Gastrocnemius medialis (tissue), 4 donors: Measurements from ENCODE around the gene THADA. TPM values are rescaled to one million over a fixed set of nuclear protein-coding genes. Genes with fewer than 3 reads are reported as not detected.
A peak's percentile ranks its signal among the peaks of the same experiment; 100 is the strongest.
"Not testable (repeated sequence)": the region's sequence is repeated elsewhere in the genome, so short reads cannot be mapped to it uniquely, and the experiment has no call there.

Experiments
- ATAC-seq, 2 donors: fragments of 150-250 bp; one replicate each; pipeline ENCODE4 v1.9.1; 2016
- DNase-seq, 2 donors: peaks; one replicate each; pipeline ENCODE4 v3.0.0-alpha.2; 2019
- H3K27ac ChIP-seq, 4 donors: fragments of 200-600 bp; sonication (generic); 1 replicate in 1 of 4; 2 replicates in 3 of 4; pipeline ENCODE4 v1.5.1; 2016 to 2018; ENCODE audit warnings: mild to moderate bottlenecking in 2 of 4, moderate library complexity in 1 of 4
- H3K27me3 ChIP-seq, 3 donors: fragments of 200-600 bp; sonication (generic) in 2 of 3; 1 replicate in 1 of 3; 2 replicates in 2 of 3; pipeline versions ENCODE4 v1.5.1 to v1.6.0; 2016 to 2019; ENCODE audit warnings: mild to moderate bottlenecking in 1 of 3, moderate library complexity in 1 of 3
- H3K36me3 ChIP-seq, 2 donors: fragments of 200-600 bp; sonication (generic) in 1 of 2; one replicate each; pipeline ENCODE4 v1.5.1; 2017 to 2018
- H3K4me1 ChIP-seq, 2 donors: fragments of 200-600 bp; sonication (generic) in 1 of 2; one replicate each; pipeline ENCODE4 v1.5.1; 2016 to 2017; ENCODE audit warnings: mild to moderate bottlenecking in 2 of 2
- H3K4me3 ChIP-seq, 4 donors: fragments of 200-600 bp; sonication (generic) in 3 of 4; 1 replicate in 1 of 4; 2 replicates in 3 of 4; pipeline ENCODE4 v1.5.1; 2016 to 2019; ENCODE audit warnings: mild to moderate bottlenecking in 2 of 4
- H3K9me3 ChIP-seq, 3 donors: fragments of 200-600 bp; sonication (generic) in 2 of 3; 1 replicate in 1 of 3; 2 replicates in 2 of 3; pipeline ENCODE4 v1.5.1; 2016 to 2019
- CTCF ChIP-seq, 5 experiments: fragments of 450-650 bp in 3 of 5; fragments of 200-600 bp in 2 of 5; sonication (generic) in 2 of 5; IDR thresholded peaks in 4 of 5; conservative IDR thresholded peaks in 1 of 5; 1 replicate in 4 of 5; 2 replicates in 1 of 5; pipeline ENCODE4 v1.5.1; 2016 to 2019; ENCODE audit warnings: antibody characterized with exemption in 5 of 5, mild to moderate bottlenecking in 3 of 5, moderate library complexity in 3 of 5
- POLR2A ChIP-seq, 2 donors: fragments of 450-650 bp; IDR thresholded peaks; one replicate each; pipeline ENCODE4 v1.6.1; 2017; ENCODE audit warnings: antibody characterized with exemption in 2 of 2, mild to moderate bottlenecking in 2 of 2, moderate library complexity in 2 of 2
- in situ Hi-C, 4 donors: fragments of 200-750 bp; cut with MboI; loops; one replicate each; pipeline versions ENCODE4 v1.15.0 to v1.8.0; 2017; ENCODE audit warnings: low sequenced_read_pairs in 4 of 4
- intact Hi-C: fragments of 100-400 bp; cut with DNase I; formaldehyde crosslinking; loops from one replicate; pipeline ENCODE4 v1.15.1; 2023; ENCODE audit warnings: low total_unique reads
- total RNA-seq, 4 donors: library from RNA; depleted of rRNA; stranded (reverse); fragments of >200 nt; gene quantifications; one replicate each; pipeline versions ENCODE4 v1.1.0 to v1.2.3, GENCODE V29; 2016

The THADA gene
- total RNA-seq, 4 donors from 2014 or later, result 13.6 to 19.0 (median 16.2) TPM

GRCh38 chr2:43551990-43552389 is 43.8 kb downstream of the THADA start:
- intact Hi-C loops, result no loop called here
- no peak for DNase-seq
- H3K4me3 ChIP-seq, result no peak overlapping the region
- peaks cover 0 to 53% of the 10 kb centered on the region in 2 donors for H3K36me3 ChIP-seq
- H3K9me3 ChIP-seq, result no peaks in the 10 kb centered on the region
- in situ Hi-C loops, result loop anchor here in 2 of 4 donors (25.0 kb wide), 1 partner anchor 715 kb away; no protein-coding TSS in a partner anchor
- H3K4me1 ChIP-seq, result no peaks in the 10 kb centered on the region
- TF ChIP-seq POLR2A (IDR thresholded peaks at IDR 0.05) (no peak), CTCF (IDR thresholded peaks at IDR 0.05 in 4 of 5, conservative IDR thresholded peaks at IDR 0.05 in 1 of 5) (no peak)
- no peaks in the 10 kb centered on the region for H3K27me3 ChIP-seq
- ATAC-seq, result no peak
- no peak overlapping the region for H3K27ac ChIP-seq

- H3K4me3 ChIP-seq, H3K9me3 ChIP-seq, DNase-seq, H3K4me1 ChIP-seq, H3K27ac ChIP-seq, intact Hi-C loops, H3K27me3 ChIP-seq, ATAC-seq, in situ Hi-C loops: not testable (repeated sequence)
- peaks cover 0 to 44% of the 10 kb centered on the region in 2 donors for H3K36me3 ChIP-seq
Measured at GRCh38 chr2:43548381-43548780, 47.5 kb downstream of the THADA start.

- H3K9me3 ChIP-seq, result no peaks in the 10 kb centered on the region
- H3K36me3 ChIP-seq, result no peaks in the 10 kb centered on the region
- in situ Hi-C loops (no loop called here), intact Hi-C loops (loop anchor here (5.0 kb wide), 1 partner anchor 60 kb away; no protein-coding TSS in a partner anchor)
- no peak overlapping the region for H3K4me3 ChIP-seq
- no peak overlapping the region for H3K27ac ChIP-seq
- no peak for ATAC-seq
- no peak for DNase-seq
- TF ChIP-seq CTCF (IDR thresholded peaks at IDR 0.05 in 4 of 5, conservative IDR thresholded peaks at IDR 0.05 in 1 of 5) (peak; percentile 52 to 63 (median 61)), POLR2A (IDR thresholded peaks at IDR 0.05) (no peak)
- peaks cover 6 to 11% of the 10 kb centered on the region in 2 donors for H3K4me1 ChIP-seq
- no peaks in the 10 kb centered on the region for H3K27me3 ChIP-seq
Measured at GRCh38 chr2:43542285-43542933, 53.4 kb downstream of the THADA start.

GRCh38 chr2:43541165-43541564 is 54.7 kb downstream of the THADA start:
- intact Hi-C loops, result loop anchor here (2.0 to 5.0 kb wide), 4 partner anchors 59 to 712 kb away; partner anchors contain the start of gene ZFP36L2
- H3K27ac ChIP-seq, result peak overlapping the region; percentile 34 to 77 (median 68)
- TF ChIP-seq CTCF (IDR thresholded peaks at IDR 0.05 in 4 of 5, conservative IDR thresholded peaks at IDR 0.05 in 1 of 5), result no peak
- no peak for TF ChIP-seq POLR2A (IDR thresholded peaks at IDR 0.05)
- no peaks in the 10 kb centered on the region for H3K27me3 ChIP-seq
- H3K9me3 ChIP-seq, result no peaks in the 10 kb centered on the region
- H3K36me3 ChIP-seq, result no peaks in the 10 kb centered on the region
- DNase-seq, result no peak
- peaks cover 6 to 11% of the 10 kb centered on the region in 2 donors for H3K4me1 ChIP-seq
- ATAC-seq, result no peak
- in situ Hi-C loops, result no loop called here
- no peak overlapping the region for H3K4me3 ChIP-seq

- ATAC-seq (peak; percentile 98 to 99), DNase-seq (peak; percentile 80 to 90)
- Histone ChIP-seq H3K27ac (peak overlapping the region; percentile 69 to 77 (median 72)), H3K4me1 (peaks cover 6 to 11% of the 10 kb centered on the region in 2 donors), H3K36me3 (no peaks in the 10 kb centered on the region), H3K4me3 (no peak overlapping the region), H3K9me3 (no peaks in the 10 kb centered on the region), H3K27me3 (no peaks in the 10 kb centered on the region)
- in situ Hi-C loops, result no loop called here
- TF ChIP-seq CTCF (IDR thresholded peaks at IDR 0.05 in 4 of 5, conservative IDR thresholded peaks at IDR 0.05 in 1 of 5) (peak in 1 of 5 experiments; percentile 13), POLR2A (IDR thresholded peaks at IDR 0.05) (peak in 1 of 2 donors; percentile 26)
- intact Hi-C loops, result loop anchor here (2.0 to 5.0 kb wide), 4 partner anchors 58 to 711 kb away; partner anchors contain the start of gene ZFP36L2
Measured at GRCh38 chr2:43540021-43540779, 55.6 kb downstream of the THADA start.
